ENCODE results near the gene FAM3C. TPM values are rescaled to one million over a fixed set of nuclear protein-coding genes. Genes with fewer than 3 reads are reported as not detected.
"Not testable (repeated sequence)": the region's sequence is repeated elsewhere in the genome, so short reads cannot be mapped to it uniquely, and the experiment has no call there.

Gene FAM3C
- total and polyA plus RNA-seq, 2 of the 8 experiments (the other 6 are each of a cell fraction or from before 2014, with no cell fraction given) = 27.0 to 77.7 TPM

DNA sequence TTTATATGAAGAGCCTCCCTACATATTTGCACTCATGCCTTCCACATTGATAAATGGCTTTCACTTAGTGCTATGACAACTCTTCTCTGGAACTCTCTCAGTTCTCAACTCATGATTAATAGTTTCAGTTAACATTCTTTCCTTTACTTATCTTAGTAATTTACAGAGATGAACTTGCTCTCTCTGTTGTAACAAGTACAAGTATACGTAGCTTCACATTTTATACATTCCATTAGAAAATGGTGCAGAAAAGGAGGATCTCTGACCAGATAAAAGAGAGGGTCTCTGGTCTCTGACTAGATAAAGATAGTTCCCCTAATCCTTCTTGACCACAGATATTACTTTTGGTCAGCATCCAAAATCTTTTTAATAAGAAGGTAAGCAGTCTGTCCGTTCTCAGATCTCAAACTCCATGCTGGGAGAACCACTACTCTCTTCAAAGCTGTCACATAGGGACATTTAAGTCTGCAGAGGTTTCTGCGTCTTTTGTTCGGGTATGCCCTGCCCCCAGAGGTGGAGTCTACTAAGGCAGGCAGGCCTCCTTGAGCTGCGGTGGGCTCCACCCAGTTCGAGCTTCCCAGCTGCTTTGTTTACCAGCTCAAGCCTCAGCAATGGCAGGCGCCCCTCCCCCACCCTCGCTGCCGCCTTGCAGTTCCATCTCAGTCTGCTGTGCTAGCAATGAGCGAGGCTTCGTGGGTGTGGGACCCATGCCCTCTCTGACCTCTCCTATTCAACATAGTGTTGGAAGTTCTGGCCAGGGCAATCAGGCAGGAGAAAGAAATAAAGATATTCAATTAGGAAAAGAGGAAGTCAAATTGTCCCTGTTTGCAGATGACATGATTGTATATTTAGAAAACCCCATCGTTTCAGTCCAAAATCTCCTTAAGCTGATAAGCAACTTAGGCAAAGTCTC lies 42.2 kb upstream of the FAM3C start:
- not testable (repeated sequence) for H4K8ac ChIP-seq (ENCODE audit: extremely low read depth, insufficient read depth, low read length); H3K9ac ChIP-seq (replicated peaks in 1 of 4; ENCODE audit: extremely low read depth in 1 of 4, low read depth in 3 of 4, low read length in 3 of 4); H2BK120ac ChIP-seq (replicated peaks; ENCODE audit: low read depth, low read length); H2AK5ac ChIP-seq (ENCODE audit: low read depth, low read length); H3K4ac ChIP-seq (replicated peaks; ENCODE audit: insufficient read length, low read depth, low read length); H3K23ac ChIP-seq (ENCODE audit: insufficient read length); H2AFZ ChIP-seq (ENCODE audit: low read length); H3K56ac ChIP-seq (replicated peaks; ENCODE audit: insufficient read length, low read depth, low read length); H3K27ac ChIP-seq (ENCODE audit: low read depth, low read length); H2BK15ac ChIP-seq (ENCODE audit: low read length); H3K36me3 ChIP-seq (ENCODE audit: control insufficient read depth in 2 of 4, insufficient read depth in 4 of 4, low read length in 3 of 4); H3K27me3 ChIP-seq (replicated peaks in 1 of 4; ENCODE audit: control insufficient read depth in 3 of 4, extremely low read depth in 1 of 4, insufficient read depth in 3 of 4, low read length in 3 of 4); H3K23me2 ChIP-seq (ENCODE audit: low read depth, low read length); H4K20me1 ChIP-seq (replicated peaks in 1 of 2; ENCODE audit: control insufficient read depth in 1 of 2, insufficient read depth in 2 of 2, low read length in 2 of 2); H4K91ac ChIP-seq (replicated peaks; ENCODE audit: insufficient read length, low read length); H2BK12ac ChIP-seq (ENCODE audit: low read depth, low read length); H3K9me3 ChIP-seq (ENCODE audit: insufficient read depth in 2 of 2, low read depth in 1 of 2, low read length in 1 of 2); H3K14ac ChIP-seq (ENCODE audit: insufficient read length); H3K79me1 ChIP-seq (ENCODE audit: low read depth, low read length); H4K5ac ChIP-seq (ENCODE audit: insufficient read length, low read depth, low read length); H2BK20ac ChIP-seq (ENCODE audit: low read length); FAIRE-seq; H3K18ac ChIP-seq (ENCODE audit: extremely low read depth, low read length); H3K4me1 ChIP-seq (replicated peaks in 1 of 4; ENCODE audit: control insufficient read depth in 3 of 4, insufficient read depth in 4 of 4, low read length in 3 of 4); H3K79me2 ChIP-seq (ENCODE audit: control insufficient read depth in 1 of 2, insufficient read depth in 2 of 2, low read length in 2 of 2)
- peak overlapping the region; percentile 66; the same call in 1 of the 2 replicates for H2BK5ac ChIP-seq (ENCODE audit: low read depth, low read length)
- DNase-seq (ENCODE audit: low read depth in 1 of 2, low spot score in 2 of 2) = peak; percentile 51 to 91
- ChIA-PET CTCF (ENCODE audit: partially characterized antibody) (interaction anchor here (0.6 to 1.8 kb wide), 12 partner anchors 17 to 1224 kb away, joined by 3 to 5 read pairs (median 3); partner anchors contain the start of gene FAM3C), POLR2A (ENCODE audit: partially characterized antibody) (interaction anchor here (0.7 to 1.6 kb wide), 8 partner anchors 10 to 501 kb away, joined by 3 to 5 read pairs (median 3); no protein-coding TSS in a partner anchor)
- peak overlapping the region; percentile 57 to 62 for H3K4me2 ChIP-seq (ENCODE audit: insufficient read depth in 1 of 2, low read depth in 2 of 2, low read length in 2 of 2)
- H3K4me3 ChIP-seq (ENCODE audit: extremely low read depth in 1 of 4, insufficient read depth in 2 of 4, low read depth in 3 of 4, low read length in 4 of 4) = peak overlapping the region in 1 of 4 experiments; percentile 9; a peak in 1 of 8 replicates
- WGBS, 2 experiments (ENCODE audit: extremely low coverage in 1 of 2, insufficient coverage in 1 of 2, insufficient read length in 1 of 2, insufficient replicate concordance in 2 of 2, low coverage in 1 of 2, low lambda C conversion rate in 2 of 2, missing lambda C conversion rate in 1 of 2) = 14% methylated on average over 12 of the region's 12 CpGs; no CpG with 5 or more reads in 1 of the 2 experiments
- TF ChIP-seq TEAD4 (IDR thresholded peaks at IDR 0.05; ENCODE audit: low read depth, low read length) (0 out of 2 replicates have a peak, but pooled peaks have one; percentile 13), YY1 (IDR thresholded peaks at IDR 0.05; ENCODE audit: low read depth, low read length) (peak; percentile 65; the same call in 1 of the 2 replicates), RBBP5 (IDR thresholded peaks at IDR 0.05; ENCODE audit: borderline replicate concordance, low read depth, low read length) (peak; percentile 74; the same call in 1 of the 2 replicates), TAF1 (IDR thresholded peaks at IDR 0.05; ENCODE audit: low read depth, low read length) (peak; percentile 50; the same call in 1 of the 2 replicates), ASH2L (IDR thresholded peaks at IDR 0.05; ENCODE audit: low read length) (peak; percentile 92), SP1 (IDR thresholded peaks at IDR 0.05; ENCODE audit: low read depth, low read length) (0 out of 2 replicates have a peak, but pooled peaks have one; percentile 70), NANOG (IDR thresholded peaks at IDR 0.05; ENCODE audit: insufficient read depth, low read depth, low read length, poor library complexity, severe bottlenecking) (peak; percentile 28)
- TF ChIP-seq, protein P1, sequence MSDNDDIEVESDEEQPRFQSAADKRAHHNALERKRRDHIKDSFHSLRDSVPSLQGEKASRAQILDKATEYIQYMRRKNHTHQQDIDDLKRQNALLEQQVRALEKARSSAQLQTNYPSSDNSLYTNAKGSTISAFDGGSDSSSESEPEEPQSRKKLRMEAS (IDR thresholded peaks at IDR 0.05) = peak; percentile 51; the same call in 1 of the 2 replicates
- TF ChIP-seq, protein P2, sequence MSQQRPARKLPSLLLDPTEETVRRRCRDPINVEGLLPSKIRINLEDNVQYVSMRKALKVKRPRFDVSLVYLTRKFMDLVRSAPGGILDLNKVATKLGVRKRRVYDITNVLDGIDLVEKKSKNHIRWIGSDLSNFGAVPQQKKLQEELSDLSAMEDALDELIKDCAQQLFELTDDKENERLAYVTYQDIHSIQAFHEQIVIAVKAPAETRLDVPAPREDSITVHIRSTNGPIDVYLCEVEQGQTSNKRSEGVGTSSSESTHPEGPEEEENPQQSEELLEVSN (IDR thresholded peaks at IDR 0.05) = peak; percentile 19; the same call in 1 of the 2 replicates
